GM12878 (cell line): ENCODE measurements around the gene SIK3. TPM values are rescaled to one million over a fixed set of nuclear protein-coding genes. Genes with fewer than 3 reads are reported as not detected.

Experiments used
- ATAC-seq: fragments of 200-7000 bp; cut with Tn5 transposase; 3 replicates; pipeline ENCODE4 v1.9.1; 2020; ENCODE audit warnings: mild to moderate bottlenecking, moderate library complexity
- BruUV-seq: library from RNA; stranded (reverse); fragments of 400-500 nt; replicated peaks from 2 replicates; lab custom pipeline; 2021; lab: Mats Ljungman, UMichigan
- CTCF ChIA-PET: fragments of 300-600 bp; sonication (Branson Sonifier 250); formaldehyde crosslinking; extraction: SDS; loops from one replicate; lab custom pipeline; 2021; ENCODE audit warnings: inconsistent platforms; lab: Yijun Ruan, JAX
- POLR2A ChIA-PET: fragments of 350-600 bp; formaldehyde crosslinking; extraction: SDS; loops from one replicate; lab custom pipeline; 2021; ENCODE audit warnings: inconsistent platforms; lab: Charles Lee
- RAD21 ChIA-PET: fragments of 300-600 bp; sonication (Branson Sonifier 250); formaldehyde crosslinking; loops from one replicate; lab custom pipeline; 2023; ENCODE audit warnings: antibody characterized with exemption; ENCODE audit not compliant: unreplicated experiment; lab: Charles Lee
- SMC1A ChIA-PET: fragments of 300-600 bp; sonication (Branson Sonifier 250); formaldehyde crosslinking; loops from one replicate; lab custom pipeline; 2023; ENCODE audit not compliant: unreplicated experiment, uncharacterized antibody; lab: Charles Lee
- DNase-seq: peaks from one replicate; pipeline ENCODE4 v3.0.0-alpha.2; 2011; ENCODE audit warnings: low read depth, low spot score
- FAIRE-seq: peaks from 3 replicates; lab custom pipeline; 2011; peaks lifted over from hg19 to GRCh38; lab: Jason Lieb, UNC
- H2AFZ ChIP-seq: 2 replicates; pipeline ENCODE4 v1.6.0; 2011; ENCODE audit warnings: low read depth, low read length, control low read depth; ENCODE audit not compliant: control insufficient read depth
- H3K27ac ChIP-seq: 2 replicates; pipeline ENCODE4 v1.5.1; 2011; ENCODE audit warnings: control low read depth; ENCODE audit not compliant: control insufficient read depth, insufficient read depth
- H3K27me3 ChIP-seq, 2 experiments: replicated peaks in 1 of 2; 2 replicates each; pipeline versions ENCODE4 v1.6.0 to v1.6.1; 2011; ENCODE audit warnings: low read length in 1 of 2; ENCODE audit not compliant: control insufficient read depth in 2 of 2, insufficient read depth in 2 of 2
- H3K36me3 ChIP-seq, 2 experiments: 2 replicates each; pipeline ENCODE4 v1.5.1; 2011; ENCODE audit warnings: low read length in 1 of 2; ENCODE audit not compliant: control insufficient read depth in 2 of 2, insufficient read depth in 2 of 2
- H3K4me1 ChIP-seq: 2 replicates; pipeline ENCODE4 v1.6.1; 2011; ENCODE audit warnings: mild to moderate bottlenecking, low read length, moderate library complexity, mixed read lengths; ENCODE audit not compliant: control insufficient read depth, insufficient read depth
- H3K4me2 ChIP-seq: 2 replicates; pipeline ENCODE4 v1.6.0; 2011; ENCODE audit warnings: control low read depth; ENCODE audit not compliant: control insufficient read depth, insufficient read depth
- H3K4me3 ChIP-seq: fragments of 200-600 bp; sonication (generic); 2 replicates; pipeline ENCODE4 v1.5.1; 2016
- H3K79me2 ChIP-seq: 2 replicates; pipeline ENCODE4 v1.6.0; 2011; ENCODE audit warnings: low read length; ENCODE audit not compliant: control insufficient read depth, insufficient read depth
- H3K9ac ChIP-seq: 2 replicates; pipeline ENCODE4 v1.8.0; 2011; ENCODE audit warnings: low read length, control low read depth, mixed read lengths; ENCODE audit not compliant: control insufficient read depth, insufficient read depth
- H3K9me3 ChIP-seq: replicated peaks from 3 replicates; pipeline ENCODE4 v1.5.1; 2011; ENCODE audit warnings: mild to moderate bottlenecking, low read length; ENCODE audit not compliant: control insufficient read depth, insufficient read depth
- H4K20me1 ChIP-seq: 2 replicates; pipeline ENCODE4 v1.6.0; 2011; ENCODE audit not compliant: control insufficient read depth, insufficient read depth
- CBX3 ChIP-seq: fragments of 200-600 bp; sonication (generic); IDR thresholded peaks from 2 replicates; pipeline ENCODE4 v1.6.1; 2016; ENCODE audit warnings: low read depth, borderline replicate concordance
- CREM ChIP-seq: IDR thresholded peaks from 2 replicates; pipeline ENCODE4 v1.6.1; 2014; ENCODE audit warnings: antibody characterized with exemption, low read depth
- CUX1 ChIP-seq: IDR thresholded peaks from 2 replicates; pipeline ENCODE4 v1.6.1; 2012; ENCODE audit warnings: improper control_type of control experiment, low read depth, low read length; ENCODE audit not compliant: insufficient replicate concordance
- EGR1 ChIP-seq, 2 experiments: IDR thresholded peaks; 1 replicate in 1 of 2; 2 replicates in 1 of 2; pipeline ENCODE4 v1.6.1; 2011 to 2012; ENCODE audit warnings: low read depth in 2 of 2, low read length in 2 of 2, borderline replicate concordance in 1 of 2, mild to moderate bottlenecking in 1 of 2, moderate library complexity in 1 of 2
- HCFC1 ChIP-seq: fragments of 150-350 bp; IDR thresholded peaks from 2 replicates; pipeline ENCODE4 v1.6.1; 2014; ENCODE audit warnings: low read length
- HDGF ChIP-seq: fragments of 450-650 bp; IDR thresholded peaks from 2 replicates; pipeline ENCODE4 v1.6.1; 2016; ENCODE audit warnings: antibody characterized with exemption
- HSF1 ChIP-seq: fragments of 150-350 bp; IDR thresholded peaks from 2 replicates; pipeline ENCODE4 v1.6.1; 2014; ENCODE audit warnings: mild to moderate bottlenecking, low read depth, low read length
- KLF5 ChIP-seq: fragments of 450-650 bp; IDR thresholded peaks from 2 replicates; pipeline ENCODE4 v1.6.1; 2014; ENCODE audit warnings: mild to moderate bottlenecking; ENCODE audit not compliant: partially characterized antibody
- MAX ChIP-seq: IDR thresholded peaks from 2 replicates; pipeline ENCODE4 v1.6.1; 2012; ENCODE audit warnings: low read depth, low read length, improper control_type of control experiment
- MEF2B ChIP-seq: fragments of 450-650 bp; IDR thresholded peaks from 2 replicates; pipeline ENCODE4 v1.6.1; 2018; ENCODE audit warnings: mild to moderate bottlenecking, moderate library complexity; ENCODE audit not compliant: partially characterized antibody, poor library complexity, severe bottlenecking
- MLLT1 ChIP-seq: fragments of 450-650 bp; IDR thresholded peaks from 2 replicates; pipeline ENCODE4 v1.6.1; 2016; ENCODE audit warnings: mild to moderate bottlenecking
- RCOR1 ChIP-seq: conservative IDR thresholded peaks from 2 replicates; pipeline ENCODE4 v1.6.1; 2012; ENCODE audit warnings: low read depth, low read length, improper control_type of control experiment
- TARDBP ChIP-seq: IDR thresholded peaks from 2 replicates; pipeline ENCODE4 v1.6.1; 2016; ENCODE audit warnings: borderline replicate concordance
- TCF3 ChIP-seq: IDR thresholded peaks from 2 replicates; pipeline ENCODE4 v1.6.1; 2012; ENCODE audit warnings: low read depth, mild to moderate bottlenecking, low read length, borderline replicate concordance; ENCODE audit not compliant: insufficient read depth
- YBX1 ChIP-seq: fragments of 450-650 bp; IDR thresholded peaks from 2 replicates; pipeline ENCODE4 v1.6.1; 2016; ENCODE audit warnings: antibody characterized with exemption
- ZNF384 ChIP-seq: IDR thresholded peaks from 2 replicates; pipeline ENCODE4 v1.6.1; 2012; ENCODE audit warnings: low read depth, mild to moderate bottlenecking, low read length, improper control_type of control experiment, borderline replicate concordance
- in situ Hi-C: fragments of 300-500 bp; cut with MboI; formaldehyde crosslinking; loops from 9 replicates; pipeline ENCODE4 v1.14.3; 2018; ENCODE audit warnings: mixed read lengths
- intact Hi-C: fragments of 100-400 bp; cut with micrococcal nuclease; formaldehyde crosslinking; loops from one replicate; pipeline ENCODE4 v1.14.2; 2022; ENCODE audit not compliant: unreplicated experiment
- polyA plus RNA-seq, 11 experiments: library from polyadenylated mRNA; depleted of rRNA in 4 of 11; unstranded in 6 of 11; stranded (reverse) in 5 of 11; fragments of >200 nt; fragmentation: Nextera tagmentation in 4 of 11; fragmentation: Illumina TruSeq in 1 of 11; extraction: Ambion mirVana in 4 of 11; extraction: Trizol in 1 of 11; gene quantifications; 1 replicate in 1 of 11; 2 replicates in 10 of 11; pipeline versions ENCODE4 v1.2.1 to v1.2.3, GENCODE V29; 2011 to 2016; ENCODE audit warnings: inconsistent platforms in 2 of 11, missing spikeins in 2 of 11, low read depth in 1 of 11
- total RNA-seq, 4 experiments: library from RNA; depleted of rRNA in 3 of 4; stranded (reverse); fragments of >200 nt in 3 of 4; fragmentation: Illumina TruSeq in 1 of 4; extraction: Trizol in 1 of 4; gene quantifications; 2 replicates each; pipeline versions ENCODE4 v1.2.1 to v1.2.3, GENCODE V29; 2013 to 2021

SIK3 gene
- total and polyA plus RNA-seq, 10 of the 15 experiments (the other 5 are each of a cell fraction or from before 2014, with no cell fraction given) = 2.5 to 31.9 (median 11.1) TPM

- no peak overlapping the region for H3K9ac ChIP-seq
- ATAC-seq (no peak), DNase-seq (no peak), FAIRE-seq (no peak)
- no TSS peak for BruUV-seq
- H4K20me1 ChIP-seq = no peaks in the 10 kb centered on the region
- no peak overlapping the region for H3K27ac ChIP-seq
- CTCF ChIA-PET = interaction anchor here (0.7 to 2.4 kb wide), 4 partner anchors 8 to 13 kb away, joined by 3 to 6 read pairs (median 4); no protein-coding TSS in a partner anchor
- H3K4me1 ChIP-seq = no peaks in the 10 kb centered on the region
- no peaks in the 10 kb centered on the region for H3K9me3 ChIP-seq
- no peaks in the 10 kb centered on the region for H3K27me3 ChIP-seq
- SMC1A ChIA-PET = interaction anchor here (0.6 to 1.3 kb wide), 3 partner anchors 9 to 200 kb away, joined by 3 read pairs; no protein-coding TSS in a partner anchor
- in situ Hi-C loops (no loop called here), intact Hi-C loops (no loop called here)
- H3K79me2 ChIP-seq = no peaks in the 10 kb centered on the region
- H2AFZ ChIP-seq = no peak overlapping the region
- no peaks in the 10 kb centered on the region for H3K36me3 ChIP-seq
- no peak overlapping the region for H3K4me2 ChIP-seq
- no peak overlapping the region for H3K4me3 ChIP-seq
- RAD21 ChIA-PET = no interaction called here
- POLR2A ChIA-PET = no interaction called here
- TF ChIP-seq HDGF (no peak), HSF1 (no peak), RCOR1 (no peak), MEF2B (no peak), TCF3 (no peak), CUX1 (no peak), ZNF384 (no peak), YBX1 (no peak), KLF5 (no peak), MLLT1 (no peak), CBX3 (no peak), EGR1 (IDR thresholded peaks at IDR 0.05; ENCODE audit: borderline replicate concordance in 1 of 2, low read depth in 2 of 2, low read length in 2 of 2) (no peak), HCFC1 (no peak), TARDBP (no peak), CREM (no peak), MAX (no peak)
These were observed 19.5 kb upstream of the SIK3 start for GRCh38 chr11:117117681-117118080.
